Trophoblast cell (in vitro differentiated cells and primary cell): Measurements from ENCODE around the gene QSOX1.
A peak's percentile ranks its signal among the peaks of the same experiment; 100 is the strongest.

ENCODE experiments used
- DNase-seq, 2 donors: peaks; one replicate each; pipeline ENCODE4 v3.0.0-alpha.2; 2016
- H2AFZ ChIP-seq: 2 replicates; pipeline ENCODE4 v1.6.1; 2013; ENCODE audit warnings: low read length, moderate library complexity, mild to moderate bottlenecking; ENCODE audit not compliant: insufficient read depth, poor library complexity
- H2AK5ac ChIP-seq: 2 replicates; pipeline ENCODE4 v1.6.1; 2013; ENCODE audit warnings: mild to moderate bottlenecking, low read length
- H2BK120ac ChIP-seq: 2 replicates; pipeline ENCODE4 v1.6.1; 2013; ENCODE audit warnings: low read length, mild to moderate bottlenecking, moderate library complexity; ENCODE audit not compliant: insufficient read depth, poor library complexity
- H2BK12ac ChIP-seq: 2 replicates; pipeline ENCODE4 v1.6.1; 2013; ENCODE audit warnings: mild to moderate bottlenecking, low read length, moderate library complexity
- H2BK5ac ChIP-seq: 2 replicates; pipeline ENCODE4 v1.6.1; 2013; ENCODE audit warnings: low read length, low read depth, moderate library complexity, mild to moderate bottlenecking; ENCODE audit not compliant: poor library complexity
- H3K14ac ChIP-seq: 2 replicates; pipeline ENCODE4 v1.6.1; 2013; ENCODE audit warnings: mild to moderate bottlenecking, low read length
- H3K18ac ChIP-seq: 2 replicates; pipeline ENCODE4 v1.6.1; 2013; ENCODE audit warnings: mild to moderate bottlenecking, low read length
- H3K23ac ChIP-seq: 2 replicates; pipeline ENCODE4 v1.6.1; 2013; ENCODE audit warnings: low read length
- H3K27ac ChIP-seq: 2 replicates; pipeline ENCODE4 v1.5.1; 2013; ENCODE audit warnings: low read depth, mild to moderate bottlenecking, inconsistent platforms, low read length, moderate library complexity
- H3K27me3 ChIP-seq: 2 replicates; pipeline ENCODE4 v1.6.1; 2013; ENCODE audit warnings: inconsistent platforms, mild to moderate bottlenecking, low read length, moderate library complexity; ENCODE audit not compliant: insufficient read depth
- H3K36me3 ChIP-seq, 2 experiments: 1 replicate in 1 of 2; 2 replicates in 1 of 2; pipeline ENCODE4 v1.6.1; 2013; ENCODE audit warnings: low read length in 2 of 2, mild to moderate bottlenecking in 2 of 2, moderate library complexity in 1 of 2; ENCODE audit not compliant: insufficient read depth in 2 of 2, control insufficient read depth in 1 of 2
- H3K4ac ChIP-seq: 2 replicates; pipeline ENCODE4 v1.6.1; 2013; ENCODE audit warnings: low read depth, mild to moderate bottlenecking, low read length, moderate library complexity
- H3K4me1 ChIP-seq, 2 experiments: 1 replicate in 1 of 2; 2 replicates in 1 of 2; pipeline ENCODE4 v1.6.1; 2013; ENCODE audit warnings: low read length in 2 of 2, mild to moderate bottlenecking in 2 of 2, moderate library complexity in 1 of 2; ENCODE audit not compliant: insufficient read depth in 2 of 2, control insufficient read depth in 1 of 2
- H3K4me2 ChIP-seq: 2 replicates; pipeline ENCODE4 v1.6.1; 2013; ENCODE audit warnings: inconsistent platforms, mild to moderate bottlenecking, low read length, moderate library complexity
- H3K4me3 ChIP-seq: 2 replicates; pipeline ENCODE4 v1.5.1; 2013; ENCODE audit warnings: mild to moderate bottlenecking, low read depth, low read length, inconsistent platforms
- H3K79me1 ChIP-seq: one replicate; pipeline ENCODE4 v1.6.1; 2013; ENCODE audit warnings: low read length
- H3K79me2 ChIP-seq: 2 replicates; pipeline ENCODE4 v1.6.1; 2013; ENCODE audit warnings: low read length, mild to moderate bottlenecking; ENCODE audit not compliant: control insufficient read depth, insufficient read depth, poor library complexity
- H3K9ac ChIP-seq: 2 replicates; pipeline ENCODE4 v1.6.1; 2013; ENCODE audit warnings: mild to moderate bottlenecking, low read length
- H3K9me3 ChIP-seq: 2 replicates; pipeline ENCODE4 v1.6.1; 2013; ENCODE audit warnings: low read depth, mild to moderate bottlenecking, control low read depth, inconsistent platforms, low read length; ENCODE audit not compliant: insufficient read depth
- H4K12ac ChIP-seq: 2 replicates; pipeline ENCODE4 v1.6.1; 2013; ENCODE audit warnings: low read depth, mild to moderate bottlenecking, low read length, moderate library complexity
- H4K8ac ChIP-seq: 2 replicates; pipeline ENCODE4 v1.6.1; 2013; ENCODE audit warnings: low read depth, mild to moderate bottlenecking, low read length, moderate library complexity
- H4K91ac ChIP-seq: one replicate; pipeline ENCODE4 v1.6.1; 2013; ENCODE audit warnings: low read depth, mild to moderate bottlenecking, low read length, moderate library complexity
- WGBS: extraction: QIAGEN DNeasy Blood & Tissue Kit; methylation state at CpG from one replicate; pipeline ENCODE4 v1.1.7; 2013; ENCODE audit warnings: missing lambda C conversion rate; ENCODE audit not compliant: insufficient read length, insufficient coverage; ENCODE audit errors: extremely low coverage; 5-methylcytosine and 5-hydroxymethylcytosine counted together

Gene QSOX1

DNA sequence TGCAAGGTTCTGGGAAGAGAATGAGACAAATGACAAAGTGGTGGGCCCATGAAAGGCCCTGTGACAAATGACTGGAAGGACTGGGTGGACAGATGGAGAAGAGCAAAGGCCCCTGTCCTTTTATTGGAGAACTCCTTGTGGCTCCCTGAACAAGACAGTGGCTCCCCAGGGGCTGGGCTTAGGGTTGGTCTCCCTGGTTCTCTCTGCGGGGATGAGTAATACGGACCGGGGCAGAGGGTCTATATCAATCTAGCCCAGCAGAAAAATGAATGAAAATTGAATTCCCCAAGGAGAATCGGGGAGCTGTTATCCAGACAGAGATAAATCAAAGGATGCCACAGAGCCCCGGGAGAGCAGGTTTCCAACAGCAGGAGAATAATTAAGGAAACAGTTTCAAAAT, 70.2 kb downstream of the QSOX1 start:
- Histone ChIP-seq H2BK12ac (no peak overlapping the region), H2BK120ac (no peak overlapping the region), H2AFZ (no peak overlapping the region), H3K18ac (no peak overlapping the region), H3K9me3 (peaks cover 8% of the 10 kb centered on the region), H3K23ac (no peak overlapping the region), H3K27me3 (peaks cover 19% of the 10 kb centered on the region), H3K36me3 (no peaks in the 10 kb centered on the region), H4K91ac (no peak overlapping the region), H3K79me2 (no peaks in the 10 kb centered on the region), H3K4me1 (peaks cover 5 to 7% of the 10 kb centered on the region in 2 experiments), H2AK5ac (no peak overlapping the region), H3K4ac (no peak overlapping the region), H3K27ac (no peak overlapping the region), H4K12ac (no peak overlapping the region), H3K14ac (no peak overlapping the region), H3K9ac (no peak overlapping the region), H2BK5ac (no peak overlapping the region), H4K8ac (no peak overlapping the region), H3K4me2 (no peak overlapping the region), H3K4me3 (no peak overlapping the region), H3K79me1 (no peaks in the 10 kb centered on the region)
- WGBS: no CpG with 5 or more reads among the region's 5 CpGs
- DNase-seq: no peak

DNA sequence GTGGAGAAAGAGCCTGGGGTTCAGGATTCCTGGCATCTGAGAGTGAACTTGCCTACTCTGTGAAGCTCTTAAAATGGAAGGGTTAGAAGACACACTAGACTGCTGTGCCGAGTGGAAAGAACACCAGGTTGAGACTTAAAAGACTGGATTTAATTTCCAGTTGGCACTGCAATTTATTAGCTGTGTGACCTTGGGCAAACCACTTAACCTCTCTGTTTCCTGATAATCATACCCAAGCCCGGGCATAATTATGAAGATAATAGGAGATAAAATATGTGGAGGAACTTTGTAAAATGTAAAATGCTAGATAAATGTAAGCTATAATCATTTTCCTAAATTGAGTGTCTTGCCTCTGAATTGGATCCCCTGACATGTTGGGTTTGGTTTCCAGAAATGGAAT, 70.7 kb downstream of the QSOX1 start:
- no peak overlapping the region for H3K4ac ChIP-seq
- WGBS: no CpG with 5 or more reads among the region's 2 CpGs
- no peak overlapping the region for H4K8ac ChIP-seq
- no peak overlapping the region for H3K4me2 ChIP-seq
- no peaks in the 10 kb centered on the region for H3K79me2 ChIP-seq
- peaks cover 8% of the 10 kb centered on the region for H3K9me3 ChIP-seq
- DNase-seq: no peak
- no peaks in the 10 kb centered on the region for H3K36me3 ChIP-seq
- H4K12ac ChIP-seq: no peak overlapping the region
- H3K4me3 ChIP-seq: no peak overlapping the region
- no peak overlapping the region for H2BK5ac ChIP-seq
- H4K91ac ChIP-seq: no peak overlapping the region
- peaks cover 6 to 8% of the 10 kb centered on the region in 2 experiments for H3K4me1 ChIP-seq
- H3K23ac ChIP-seq: no peak overlapping the region
- H3K27ac ChIP-seq: no peak overlapping the region
- no peak overlapping the region for H2BK120ac ChIP-seq
- no peak overlapping the region for H2AFZ ChIP-seq
- H3K27me3 ChIP-seq: peaks cover 21% of the 10 kb centered on the region
- no peak overlapping the region for H3K14ac ChIP-seq
- H3K9ac ChIP-seq: no peak overlapping the region
- H3K79me1 ChIP-seq: no peaks in the 10 kb centered on the region
- H3K18ac ChIP-seq: no peak overlapping the region
- H2BK12ac ChIP-seq: no peak overlapping the region
- no peak overlapping the region for H2AK5ac ChIP-seq

DNA sequence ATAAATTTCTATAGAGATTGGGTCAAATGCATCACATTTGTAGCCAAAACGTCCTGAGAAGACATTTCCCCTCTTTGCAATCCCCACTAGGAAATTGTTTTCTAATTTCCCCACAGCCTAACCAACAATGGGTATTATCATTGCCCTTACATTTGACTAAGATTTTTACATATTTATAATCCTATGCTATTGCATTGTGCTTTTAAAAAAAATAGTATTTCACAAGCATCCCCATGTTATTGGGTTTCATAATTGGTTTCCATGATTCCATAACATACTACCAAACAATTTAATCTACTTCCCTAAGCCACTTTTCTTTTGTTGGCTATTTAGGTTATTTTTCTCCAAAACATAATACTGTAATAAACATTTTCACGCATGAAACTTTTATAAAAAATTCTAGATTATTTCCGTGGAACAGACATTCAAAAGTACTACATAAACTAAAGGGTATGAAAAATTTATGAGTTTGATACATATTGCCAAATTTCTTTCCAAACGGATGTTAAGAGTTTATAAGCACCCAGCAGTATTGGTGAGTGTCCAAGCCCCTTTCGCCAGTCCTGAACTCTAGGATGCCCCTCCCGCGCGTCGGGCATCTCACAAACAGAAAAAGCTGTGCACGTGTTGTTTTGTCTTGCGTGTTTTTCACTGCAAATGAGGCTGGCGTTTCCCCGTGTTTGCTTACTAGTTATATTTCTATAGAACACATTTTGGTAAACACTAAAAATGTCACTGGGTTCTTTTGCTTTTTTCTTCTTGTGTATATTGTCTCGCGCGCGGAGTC, 73.4 kb downstream of the QSOX1 start:
- Histone ChIP-seq H4K12ac (no peak overlapping the region), H2BK12ac (no peak overlapping the region), H3K4me3 (no peak overlapping the region), H3K23ac (no peak overlapping the region), H2AFZ (no peak overlapping the region), H3K36me3 (no peaks in the 10 kb centered on the region), H3K4me2 (no peak overlapping the region), H3K27ac (no peak overlapping the region), H3K9me3 (peaks cover 13% of the 10 kb centered on the region), H3K9ac (no peak overlapping the region), H3K14ac (no peak overlapping the region), H4K8ac (no peak overlapping the region), H3K79me1 (peaks cover 3% of the 10 kb centered on the region), H2AK5ac (no peak overlapping the region), H2BK5ac (no peak overlapping the region), H3K27me3 (peaks cover 46% of the 10 kb centered on the region), H4K91ac (no peak overlapping the region), H2BK120ac (no peak overlapping the region), H3K79me2 (no peaks in the 10 kb centered on the region), H3K4me1 (peaks cover 14 to 17% of the 10 kb centered on the region in 2 experiments), H3K4ac (no peak overlapping the region), H3K18ac (no peak overlapping the region)
- WGBS: no CpG with 5 or more reads among the region's 17 CpGs
- no peak for DNase-seq

DNA sequence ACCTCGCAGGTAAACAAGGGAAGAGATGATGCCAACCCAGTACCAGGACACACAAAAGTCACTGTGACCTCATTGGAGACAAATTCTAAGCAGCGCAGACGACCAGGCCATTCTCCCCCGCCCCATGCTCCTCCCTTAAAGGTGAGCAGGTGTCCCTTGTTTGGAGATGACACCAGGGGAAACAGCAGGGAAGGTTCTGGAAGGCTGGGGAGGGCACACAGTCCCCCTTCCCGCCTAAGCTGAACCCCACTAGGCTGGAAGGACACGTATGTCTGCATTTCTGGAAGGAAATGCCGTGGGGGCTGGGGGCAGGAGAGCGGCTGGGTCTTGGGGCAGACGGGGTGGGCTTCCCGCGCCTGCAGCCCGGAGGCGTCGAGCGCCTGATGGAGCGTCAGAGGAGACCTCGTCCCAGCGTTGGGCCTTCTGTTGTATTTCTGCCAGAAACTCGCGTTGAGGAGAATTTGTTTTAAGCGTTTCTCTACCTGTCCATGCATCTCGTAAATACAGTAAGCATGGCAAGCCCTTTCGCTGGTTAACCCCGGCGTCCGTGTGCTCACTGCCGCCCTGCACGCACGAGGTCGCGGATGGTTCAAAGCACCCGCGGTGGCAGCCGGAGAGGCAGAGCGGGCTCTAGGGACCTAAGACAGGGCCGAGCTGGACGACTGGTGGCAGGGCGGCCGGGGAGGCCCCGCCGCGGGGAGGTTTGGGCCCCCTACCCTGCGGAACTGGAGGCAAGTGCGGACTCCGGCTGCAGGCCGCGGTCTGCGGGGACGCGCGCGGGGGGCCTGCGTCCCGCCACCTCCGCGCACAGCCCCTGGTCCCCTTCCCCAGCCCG, 74.2 kb downstream of the QSOX1 start:
- no CpG with 5 or more reads among the region's 57 CpGs for WGBS
- Histone ChIP-seq H3K23ac (no peak overlapping the region), H3K9me3 (peaks cover 13% of the 10 kb centered on the region), H2BK5ac (no peak overlapping the region), H3K18ac (no peak overlapping the region), H4K91ac (no peak overlapping the region), H2BK12ac (no peak overlapping the region), H3K4me3 (peak overlapping the region; percentile 68), H3K4ac (no peak overlapping the region), H2BK120ac (no peak overlapping the region), H3K79me2 (no peaks in the 10 kb centered on the region), H3K9ac (no peak overlapping the region), H3K27me3 (peaks cover 54% of the 10 kb centered on the region), H3K4me1 (peaks cover 14 to 21% of the 10 kb centered on the region in 2 experiments), H4K8ac (no peak overlapping the region), H4K12ac (no peak overlapping the region), H3K27ac (no peak overlapping the region), H2AFZ (peak overlapping the region; percentile 37), H2AK5ac (no peak overlapping the region), H3K4me2 (peak overlapping the region; percentile 95), H3K36me3 (no peaks in the 10 kb centered on the region), H3K79me1 (peaks cover 3% of the 10 kb centered on the region), H3K14ac (no peak overlapping the region)
- peak; percentile 24 to 50 for DNase-seq
